Fibroblast of lung (primary cell): ENCODE data around the gene SPATA21. TPM values are rescaled to one million over a fixed set of nuclear protein-coding genes. Genes with fewer than 3 reads are reported as not detected.
"Not testable (repeated sequence)": the region's sequence is repeated elsewhere in the genome, so short reads cannot be mapped to it uniquely, and the experiment has no call there.

Source experiments
- DNase-seq, 2 donors: peaks; one replicate each; pipeline versions ENCODE4 v3.0.0 to v3.0.0-alpha.2; 2010; ENCODE audit warnings: low read depth in 2 of 2
- H2AFZ ChIP-seq: 2 replicates; pipeline ENCODE4 v1.5.1; 2012; ENCODE audit warnings: low read length, control low read depth, inconsistent platforms
- H3K27ac ChIP-seq: 2 replicates; pipeline ENCODE4 v1.5.1; 2011; ENCODE audit warnings: low read length, control low read depth; ENCODE audit not compliant: insufficient read depth
- H3K27me3 ChIP-seq: 2 replicates; pipeline ENCODE4 v1.5.1; 2011; ENCODE audit warnings: mild to moderate bottlenecking, low read length; ENCODE audit not compliant: control insufficient read depth, insufficient read depth
- H3K36me3 ChIP-seq: 2 replicates; pipeline ENCODE4 v1.5.1; 2011; ENCODE audit warnings: low read length; ENCODE audit not compliant: control insufficient read depth, insufficient read depth
- H3K4me1 ChIP-seq: 2 replicates; pipeline ENCODE4 v1.5.1; 2011; ENCODE audit warnings: low read length; ENCODE audit not compliant: control insufficient read depth, insufficient read depth; ENCODE audit errors: extremely low read depth
- H3K4me2 ChIP-seq: 2 replicates; pipeline ENCODE4 v1.5.1; 2011; ENCODE audit warnings: low read length, control low read depth; ENCODE audit not compliant: insufficient read depth; ENCODE audit errors: extremely low read depth
- H3K4me3 ChIP-seq, 4 experiments: fragments of 200-600 bp in 1 of 4; sonication (generic) in 1 of 4; replicated peaks in 1 of 4; 2 replicates each; pipeline ENCODE4 v1.5.1; 2011 to 2016; ENCODE audit warnings: low read length in 4 of 4, low read depth in 3 of 4, mild to moderate bottlenecking in 3 of 4, control low read depth in 2 of 4, inconsistent platforms in 1 of 4, mixed read lengths in 1 of 4; ENCODE audit not compliant: insufficient read depth in 1 of 4; ENCODE audit errors: control extremely low read depth in 1 of 4
- H3K79me2 ChIP-seq: 2 replicates; pipeline ENCODE4 v1.5.1; 2012; ENCODE audit warnings: mild to moderate bottlenecking, low read length, inconsistent platforms; ENCODE audit not compliant: control insufficient read depth, insufficient read depth
- H3K9ac ChIP-seq: 2 replicates; pipeline ENCODE4 v1.5.1; 2011; ENCODE audit warnings: mild to moderate bottlenecking, low read length, control low read depth; ENCODE audit not compliant: insufficient read depth
- H3K9me3 ChIP-seq: 2 replicates; pipeline ENCODE4 v1.5.1; 2012; ENCODE audit warnings: low read depth, low read length; ENCODE audit not compliant: control insufficient read depth, insufficient read depth
- H4K20me1 ChIP-seq: 2 replicates; pipeline ENCODE4 v1.5.1; 2011; ENCODE audit warnings: low read length; ENCODE audit not compliant: control insufficient read depth, insufficient read depth; ENCODE audit errors: extremely low read depth
- CTCF ChIP-seq, 2 donors: IDR thresholded peaks in 1 of 2; conservative IDR thresholded peaks in 1 of 2; 1 replicate in 1 of 2; 2 replicates in 1 of 2; pipeline ENCODE4 v1.5.1; 2011 to 2012; ENCODE audit warnings: low read length in 2 of 2, control low read depth in 1 of 2, inconsistent platforms in 1 of 2, low read depth in 1 of 2, mild to moderate bottlenecking in 1 of 2
- EZH2 ChIP-seq: IDR thresholded peaks from 2 replicates; pipeline ENCODE4 v1.5.1; 2012; ENCODE audit warnings: low read length, control low read depth, mild to moderate bottlenecking; ENCODE audit errors: missing control alignments
- polyA plus RNA-seq, 2 donors: library from polyadenylated mRNA; depleted of rRNA in 1 of 2; stranded (reverse) in 1 of 2; unstranded in 1 of 2; fragments of >200 nt; gene quantifications; 2 replicates each; pipeline ENCODE4 v1.2.1, GENCODE V29; 2011 to 2012; ENCODE audit warnings: missing spikeins in 1 of 2
- total RNA-seq: library from RNA; depleted of rRNA; stranded (reverse); fragments of >200 nt; gene quantifications from 2 replicates; pipeline ENCODE4 v1.2.1, GENCODE V29; 2014

The SPATA21 gene
- total and polyA plus RNA-seq, 2 donors (not counting 1 experiment from before 2014, with no cell fraction given) = not detected

- not testable (repeated sequence) for H3K36me3 ChIP-seq, H4K20me1 ChIP-seq, DNase-seq, H3K9me3 ChIP-seq, H3K4me3 ChIP-seq, H3K9ac ChIP-seq, H3K27ac ChIP-seq, H3K27me3 ChIP-seq, H2AFZ ChIP-seq, H3K79me2 ChIP-seq, H3K4me2 ChIP-seq, H3K4me1 ChIP-seq
- peak in 1 of 2 donors; percentile 7 for TF ChIP-seq CTCF (conservative IDR thresholded peaks at IDR 0.05 in 1 of 2, IDR thresholded peaks at IDR 0.05 in 1 of 2; ENCODE audit: low read depth in 1 of 2, low read length in 2 of 2)
Measured at GRCh38 chr1:16474891-16475290, 37.7 kb upstream of the SPATA21 start.

GRCh38 chr1:16474166-16474800, 37.1 kb upstream of the SPATA21 start:
- H2AFZ ChIP-seq = no peak overlapping the region
- H3K4me1 ChIP-seq = no peaks in the 10 kb centered on the region
- H3K36me3 ChIP-seq = peaks cover 7% of the 10 kb centered on the region
- H3K9ac ChIP-seq = no peak overlapping the region
- TF ChIP-seq EZH2 (no peak), CTCF (conservative IDR thresholded peaks at IDR 0.05 in 1 of 2, IDR thresholded peaks at IDR 0.05 in 1 of 2; ENCODE audit: low read depth in 1 of 2, low read length in 2 of 2) (no peak)
- no peak for DNase-seq
- H3K9me3 ChIP-seq = no peaks in the 10 kb centered on the region
- H3K4me3 ChIP-seq = no peak overlapping the region
- no peak overlapping the region for H3K27ac ChIP-seq
- H3K79me2 ChIP-seq = no peaks in the 10 kb centered on the region
- H3K4me2 ChIP-seq = no peak overlapping the region
- no peaks in the 10 kb centered on the region for H3K27me3 ChIP-seq
- H4K20me1 ChIP-seq = no peaks in the 10 kb centered on the region

GRCh38 chr1:16468558-16468957, 31.3 kb upstream of the SPATA21 start:
- Histone ChIP-seq H2AFZ (no peak overlapping the region), H3K4me1 (no peaks in the 10 kb centered on the region), H3K9me3 (no peaks in the 10 kb centered on the region), H3K27me3 (no peaks in the 10 kb centered on the region), H3K4me3 (no peak overlapping the region), H3K4me2 (no peak overlapping the region), H4K20me1 (no peaks in the 10 kb centered on the region), H3K36me3 (no peaks in the 10 kb centered on the region), H3K27ac (no peak overlapping the region), H3K9ac (no peak overlapping the region), H3K79me2 (no peaks in the 10 kb centered on the region)
- no peak for DNase-seq
- no peak for TF ChIP-seq CTCF (conservative IDR thresholded peaks at IDR 0.05 in 1 of 2, IDR thresholded peaks at IDR 0.05 in 1 of 2; ENCODE audit: low read depth in 1 of 2, low read length in 2 of 2)
- no peak for TF ChIP-seq EZH2
